Head of caudate nucleus (tissue), 42 donors: ENCODE measurements around the gene TSC22D3.
"Not testable (repeated sequence)": the region's sequence is repeated elsewhere in the genome, so short reads cannot be mapped to it uniquely, and the experiment has no call there.

ENCODE experiments used
- DNase-seq, 42 donors: peaks; one replicate each; pipeline versions ENCODE4 v3.0.0 to v3.0.0-alpha.2; 2020 to 2021; ENCODE audit warnings: mixed read lengths in 7 of 42
- intact Hi-C: fragments of 100-400 bp; cut with DNase I; formaldehyde crosslinking; loops from one replicate; pipeline ENCODE4 v1.15.0; 2022

The TSC22D3 gene

DNA sequence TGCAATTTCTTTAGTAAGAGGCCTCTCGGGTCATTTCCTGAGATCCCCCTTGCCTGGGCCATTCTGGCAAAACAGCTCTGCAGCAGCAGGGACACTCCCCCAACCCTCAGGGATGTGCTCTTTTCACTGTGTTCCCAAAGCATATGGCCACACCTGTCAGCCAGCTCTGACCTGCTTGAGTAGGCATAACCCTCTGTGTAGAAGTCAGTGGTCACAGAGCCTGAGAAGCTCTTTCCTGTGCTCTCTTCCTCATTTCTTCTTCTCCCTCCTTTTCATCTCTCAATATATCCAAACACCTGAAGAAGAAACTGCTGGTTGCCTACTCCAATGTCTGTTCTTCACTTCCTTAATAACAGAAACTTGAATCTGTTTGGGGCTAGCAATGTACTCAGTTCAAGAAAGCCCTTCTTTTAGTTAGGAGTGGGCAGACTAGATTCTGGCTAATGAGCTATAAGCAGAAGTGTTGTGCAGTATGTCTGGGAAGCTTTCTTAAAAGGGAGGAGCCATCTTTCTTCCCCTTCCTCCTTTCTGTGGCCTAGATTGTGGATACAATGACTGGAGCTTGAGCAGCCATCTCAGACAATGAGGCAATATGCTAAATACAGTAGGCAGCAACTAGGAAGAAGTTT lies 74.0 kb downstream of the TSC22D3 start:
- intact Hi-C loops = no loop called here
- DNase-seq = peak in 1 of 42 donors; percentile 21

DNA sequence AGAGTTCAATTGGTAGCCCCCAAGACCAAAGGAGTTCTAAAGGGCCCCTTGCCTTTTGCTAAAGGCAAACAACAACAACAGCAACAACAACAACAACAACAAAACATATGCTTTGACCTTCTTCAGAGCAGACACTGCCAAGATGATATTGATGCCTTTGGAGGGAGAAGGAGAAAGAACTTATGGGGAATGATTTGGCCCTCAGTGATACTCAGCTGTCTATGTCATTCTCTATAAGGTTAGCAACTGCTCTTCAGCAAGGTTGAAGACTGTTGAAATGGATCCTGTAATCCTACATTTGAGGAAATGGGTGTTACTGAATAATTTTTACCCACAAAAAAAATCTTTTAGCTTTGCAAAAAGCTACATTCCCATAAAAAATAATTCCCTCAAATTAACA lies 74.8 kb downstream of the TSC22D3 start:
- intact Hi-C loops = no loop called here

GRCh38 chrX:107700317-107700774 lies 75.2 kb downstream of the TSC22D3 start:
- peak in 1 of 42 donors; percentile 40 for DNase-seq
- intact Hi-C loops = no loop called here

More for the DNA sequence above, 74.8 kb downstream of the TSC22D3 start:
- DNase-seq = no peak

DNA sequence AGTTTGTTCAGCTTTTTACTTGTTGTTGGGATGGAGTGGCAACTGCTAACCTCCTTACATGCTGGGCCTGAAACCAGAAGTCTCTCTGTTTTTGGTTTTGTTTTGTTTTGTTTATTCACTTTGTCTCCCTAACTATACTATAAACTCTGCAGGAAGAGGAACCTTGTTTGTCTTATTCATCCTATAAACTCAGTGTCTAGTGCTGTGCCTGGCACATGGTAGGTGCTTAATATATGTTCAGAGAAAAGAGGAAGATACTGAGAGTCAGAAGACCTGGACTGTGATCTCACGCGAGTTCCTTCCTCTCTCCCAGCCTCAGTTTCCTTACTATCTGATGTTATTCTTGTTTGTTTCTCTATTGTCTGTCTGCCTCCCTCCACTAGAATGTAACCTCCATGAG lies 76.0 kb downstream of the TSC22D3 start:
- intact Hi-C loops = no loop called here
- peak in 1 of 42 donors; percentile 4 for DNase-seq

DNA sequence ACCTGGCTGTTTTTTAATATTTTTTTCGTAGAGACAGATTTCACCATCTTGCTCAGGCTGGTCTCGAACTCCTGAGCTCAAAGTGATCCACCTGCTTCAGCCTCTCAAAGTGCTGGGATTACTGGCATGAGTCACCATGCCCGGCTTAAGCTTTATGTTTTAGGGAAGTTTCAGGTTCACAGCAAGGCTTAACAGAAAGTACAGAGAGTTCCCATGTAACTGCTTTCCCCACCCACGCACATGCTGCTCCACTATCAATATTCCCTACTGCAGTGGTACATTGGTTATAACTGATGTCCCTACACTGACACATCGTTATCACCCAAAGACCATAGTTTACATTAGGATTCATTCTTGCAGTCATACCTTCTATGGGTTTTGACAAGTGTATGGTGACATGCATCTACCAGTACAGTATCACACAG lies 84.6 kb downstream of the TSC22D3 start:
- intact Hi-C loops = no loop called here
- DNase-seq = no peak

DNA sequence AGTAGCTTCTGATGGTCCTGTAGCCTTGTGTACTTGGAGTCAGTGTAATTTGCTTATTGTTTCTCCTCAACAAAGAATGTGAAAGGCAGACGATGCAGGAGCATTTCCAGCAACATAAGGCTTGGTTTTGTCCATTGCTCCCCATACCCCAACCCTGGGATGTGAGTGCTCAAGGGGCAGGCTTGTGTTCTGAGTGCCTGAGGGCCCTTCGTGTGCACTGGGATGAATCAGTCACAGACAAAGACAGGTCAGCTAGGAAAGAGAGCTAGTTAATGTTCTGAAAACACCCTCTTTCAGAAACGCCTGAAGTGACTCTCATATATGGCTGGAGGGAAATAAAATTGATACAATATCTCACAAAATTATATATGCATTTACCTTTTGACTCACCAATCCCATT lies 88.1 kb downstream of the TSC22D3 start:
- intact Hi-C loops = no loop called here
- DNase-seq = no peak

GRCh38 chrX:107686792-107687191 lies 88.8 kb downstream of the TSC22D3 start:
- no peak for DNase-seq
- intact Hi-C loops = no loop called here

DNA sequence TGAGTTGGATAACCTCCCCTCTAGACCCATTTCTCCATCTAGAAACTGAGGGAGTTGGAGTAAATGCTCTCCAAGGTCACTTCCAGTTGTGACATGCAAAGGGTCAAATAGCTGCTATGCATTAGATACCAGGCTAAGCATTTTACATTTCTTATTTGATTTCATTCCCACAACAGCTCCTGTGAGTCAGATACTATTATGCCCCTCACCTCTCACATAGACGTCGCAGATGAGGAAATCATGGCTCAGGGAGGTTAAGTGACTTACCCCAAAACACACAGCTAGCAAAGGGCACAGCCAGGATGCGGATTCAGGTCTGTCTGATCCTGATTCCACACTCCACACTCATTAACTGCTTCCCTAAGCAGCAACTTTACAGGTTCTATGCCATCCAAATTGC lies 89.6 kb downstream of the TSC22D3 start:
- intact Hi-C loops = no loop called here
- DNase-seq = no peak

DNA sequence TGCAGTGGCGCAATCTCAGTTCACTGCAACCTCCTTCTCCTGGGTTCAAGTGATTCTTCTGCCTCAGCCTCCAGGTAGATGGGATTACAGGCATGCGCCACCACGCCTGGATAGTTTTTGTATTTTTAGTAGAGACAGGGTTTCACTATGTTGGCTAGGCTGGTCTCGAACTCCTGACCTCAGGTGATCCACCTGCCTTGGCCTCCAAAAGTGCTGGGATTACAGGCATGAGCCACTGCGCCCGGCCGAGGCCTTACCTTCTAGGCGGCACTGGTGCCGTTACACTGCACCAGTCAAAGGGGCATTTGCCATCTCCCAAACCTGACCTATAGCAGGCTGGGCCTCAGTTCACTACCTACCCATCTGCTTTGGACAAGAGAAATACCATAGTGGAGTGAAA lies 90.0 kb downstream of the TSC22D3 start:
- DNase-seq, intact Hi-C loops: not testable (repeated sequence)

DNA sequence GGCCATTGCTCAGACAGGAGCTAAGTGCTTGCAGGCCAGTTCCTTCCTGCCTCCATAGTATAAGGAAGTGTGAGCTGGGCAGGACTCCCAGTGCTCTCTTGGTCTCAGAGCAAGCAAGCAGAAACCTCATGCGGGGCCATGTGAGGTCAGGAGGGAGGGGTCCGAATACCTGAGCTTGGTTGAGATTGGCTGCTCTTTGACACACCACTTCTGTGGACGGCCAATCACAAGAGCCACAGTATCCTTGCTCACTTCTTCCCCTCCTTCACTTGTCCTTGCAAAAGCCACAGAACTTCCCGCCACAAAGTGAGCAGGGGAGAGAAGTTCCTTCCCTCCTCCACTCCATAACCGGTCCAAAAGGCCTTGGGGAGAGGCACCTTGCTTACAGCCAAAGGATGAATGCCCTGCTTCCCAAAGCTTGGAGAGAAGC lies 90.6 kb downstream of the TSC22D3 start:
- peak in 30 of 42 donors; percentile 3 to 74 (median 27) for DNase-seq
- intact Hi-C loops = no loop called here

- intact Hi-C loops = no loop called here
- DNase-seq = peak in 1 of 42 donors; percentile 16
Observed at GRCh38 chrX:107683931-107684330, 91.7 kb downstream of the TSC22D3 start.

DNA sequence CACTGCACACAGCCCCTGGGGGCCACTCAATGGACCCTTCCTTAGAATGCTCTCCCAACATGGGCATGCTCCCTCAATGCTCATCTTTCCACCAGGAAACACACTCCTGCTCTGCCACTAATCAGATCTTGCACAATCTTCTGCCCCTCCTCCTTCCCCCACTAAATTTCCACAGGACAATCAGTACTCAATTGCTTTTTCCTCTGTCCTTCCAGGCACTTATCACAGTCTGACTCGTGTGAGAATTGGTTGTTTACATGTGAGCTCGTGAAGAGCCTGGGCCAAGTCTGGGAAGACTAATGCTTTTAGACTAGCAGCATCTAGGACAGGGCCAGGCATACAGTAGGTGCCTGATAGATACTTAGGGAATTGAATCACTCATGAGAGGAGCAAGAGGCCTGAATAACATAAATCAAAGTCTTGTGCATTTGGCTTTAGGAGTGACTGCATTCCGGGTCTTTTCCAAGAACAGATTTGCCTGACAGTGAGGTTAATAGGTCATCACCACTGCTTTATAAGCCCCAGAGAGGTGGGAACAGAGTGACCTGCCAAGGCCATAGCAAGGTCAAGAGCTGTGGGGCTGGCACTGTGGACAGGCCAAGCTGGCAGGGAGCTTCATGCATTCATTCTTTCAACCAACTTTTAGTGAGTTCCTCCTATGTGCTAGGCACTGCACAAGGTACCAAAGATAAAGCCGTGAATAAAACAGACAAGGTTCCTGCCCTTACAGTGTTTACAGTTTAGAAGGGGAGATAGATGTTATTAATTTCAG lies 92.3 kb downstream of the TSC22D3 start:
- DNase-seq = no peak
- intact Hi-C loops = no loop called here

DNA sequence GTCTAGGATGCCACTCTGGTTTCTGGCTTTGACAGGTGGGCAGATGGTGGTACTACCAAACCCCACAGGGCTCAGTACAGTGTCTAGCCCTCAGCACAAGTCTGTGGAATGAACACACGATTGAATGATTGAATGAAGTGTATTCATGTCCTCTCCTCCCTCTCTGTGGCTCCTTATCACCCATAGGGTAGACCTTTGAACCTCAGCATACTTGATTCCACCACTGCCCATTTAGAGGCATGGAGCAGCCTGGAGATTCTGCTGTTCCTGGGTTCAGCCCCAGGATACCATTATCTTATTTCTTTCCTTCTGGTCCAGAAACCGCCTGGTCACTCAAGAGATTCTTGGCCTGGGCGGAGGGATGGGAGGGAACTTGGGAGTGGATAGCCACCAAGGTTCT lies 93.3 kb downstream of the TSC22D3 start:
- intact Hi-C loops = no loop called here
- DNase-seq = no peak

- intact Hi-C loops = no loop called here
- DNase-seq = no peak
Observed at GRCh38 chrX:107678957-107679740, 96.4 kb downstream of the TSC22D3 start.

- intact Hi-C loops = no loop called here
- DNase-seq = no peak
Observed at GRCh38 chrX:107677909-107678308, 97.7 kb downstream of the TSC22D3 start.

DNA sequence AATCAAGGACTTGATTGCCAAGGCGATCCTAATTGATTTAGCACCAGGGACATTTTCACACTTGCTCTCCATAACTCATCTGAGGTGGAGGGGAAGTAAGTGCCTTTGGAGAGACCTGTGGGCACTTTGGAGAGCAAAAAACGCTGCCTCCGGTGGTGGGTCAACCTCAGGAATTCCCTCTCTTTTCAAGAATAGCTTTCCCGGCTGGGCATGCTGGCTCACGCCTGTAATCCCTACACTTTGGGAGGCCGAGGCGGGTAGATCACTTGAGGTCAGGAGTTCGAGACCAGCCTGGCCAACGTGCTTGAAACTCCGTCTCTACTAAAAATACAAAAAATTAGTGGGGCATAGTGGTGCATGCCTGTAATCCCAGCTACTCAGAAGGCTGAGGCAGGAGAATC lies 98.1 kb downstream of the TSC22D3 start:
- intact Hi-C loops = no loop called here
- no peak for DNase-seq

- peak in 39 of 42 donors; percentile 12 to 72 (median 45) for DNase-seq
- intact Hi-C loops = no loop called here
Observed at GRCh38 chrX:107676559-107677378, 98.8 kb downstream of the TSC22D3 start.

GRCh38 chrX:107675823-107676555 lies 99.6 kb downstream of the TSC22D3 start:
- peak in 10 of 42 donors; percentile 16 to 67 (median 28) for DNase-seq
- intact Hi-C loops = no loop called here

GRCh38 chrX:107675365-107675654 lies 100.3 kb downstream of the TSC22D3 start:
- DNase-seq = no peak
- intact Hi-C loops = no loop called here
